ENCODE measurements around the gene WDR4.
A peak's percentile ranks its signal among the peaks of the same experiment; 100 is the strongest.
"Not testable (repeated sequence)": the region's sequence is repeated elsewhere in the genome, so short reads cannot be mapped to it uniquely, and the experiment has no call there.

WDR4 gene

DNA sequence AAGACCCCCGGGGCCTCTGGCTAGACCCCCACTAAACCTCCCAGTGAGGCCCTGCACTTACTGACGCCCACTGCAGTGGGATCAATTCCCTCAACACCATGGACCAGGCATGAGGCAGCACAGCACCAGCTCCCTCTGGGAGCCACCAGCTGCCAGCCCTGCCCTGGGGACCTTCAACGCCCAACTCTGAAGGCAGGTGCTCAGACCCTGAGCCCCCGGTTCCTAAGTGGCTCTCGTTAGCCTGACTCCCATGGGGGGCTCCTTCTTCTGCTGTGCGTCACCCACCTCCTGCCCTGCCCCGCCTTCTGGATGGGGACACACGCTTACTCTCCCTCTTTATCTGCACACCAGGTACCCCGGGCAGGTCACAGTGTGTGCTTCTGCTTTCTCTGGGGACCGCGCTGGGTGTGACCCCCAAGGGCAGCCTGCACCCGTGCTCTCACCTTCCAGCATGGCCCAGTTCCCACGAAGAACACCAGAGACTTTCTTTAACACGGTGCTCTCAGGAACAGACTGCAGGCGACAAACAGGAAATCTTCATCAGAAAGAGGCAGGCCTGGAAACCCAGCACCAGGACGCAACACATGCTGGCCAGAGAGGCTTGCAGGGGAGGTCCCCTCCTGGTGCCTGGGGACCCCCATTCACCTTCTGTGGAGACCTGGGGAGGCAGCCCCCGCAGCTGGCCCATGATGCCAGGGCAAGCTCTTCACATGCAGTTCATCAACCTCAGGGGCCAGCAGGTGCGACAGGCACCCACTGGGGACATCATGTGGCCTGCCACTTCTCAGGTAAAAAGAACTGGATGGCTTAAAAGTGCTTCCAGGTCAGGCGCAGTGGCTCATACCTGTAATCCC lies 27.3 kb downstream of the WDR4 start:
- no peak for DNase-seq

DNA sequence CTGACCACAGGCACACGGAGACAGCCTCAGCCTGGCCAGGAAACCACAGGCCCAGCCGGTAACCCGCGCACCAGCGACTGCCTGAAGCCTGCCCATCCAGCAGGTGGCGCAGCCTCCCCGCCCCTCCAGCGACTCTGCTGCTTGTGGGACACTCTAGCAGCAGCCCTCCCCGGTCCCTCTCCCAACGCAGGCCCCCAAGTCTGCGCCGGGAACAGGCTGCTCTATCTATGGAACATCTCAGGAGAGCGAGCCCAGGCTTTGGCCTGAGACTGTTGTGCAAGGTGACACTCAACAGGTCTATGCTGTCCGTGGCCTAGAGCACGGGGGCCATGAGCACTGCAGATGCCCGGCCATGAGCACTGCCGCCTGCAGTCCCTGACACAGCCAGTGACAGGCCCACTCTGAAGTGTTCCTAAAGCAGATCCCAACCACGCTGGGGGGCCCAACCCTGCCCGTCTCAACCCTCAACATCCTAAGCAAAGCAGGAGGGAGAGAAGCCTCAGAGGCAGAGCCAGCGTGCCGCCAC lies 28.4 kb downstream of the WDR4 start:
- DNase-seq, result no peak

DNA sequence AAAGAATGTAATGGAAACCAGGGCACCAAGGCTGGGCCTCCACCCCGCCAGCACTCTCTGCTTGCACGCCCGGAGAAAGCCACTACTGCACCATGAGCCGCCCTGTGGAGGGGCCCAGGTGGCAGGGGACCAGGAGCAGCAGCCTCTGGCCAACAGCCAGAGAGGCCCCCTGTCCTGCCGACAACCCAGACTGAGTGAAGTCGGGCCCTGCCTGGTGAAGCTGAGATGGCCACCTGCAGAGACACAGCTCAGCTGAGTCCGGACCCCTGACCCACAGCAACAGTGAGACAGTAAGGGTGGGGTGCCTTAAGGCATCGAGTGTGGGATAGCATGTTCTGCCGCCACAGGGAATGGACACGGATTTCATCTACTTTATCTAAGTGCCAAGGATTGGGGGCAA lies 28.9 kb downstream of the WDR4 start:
- no peak for DNase-seq

DNA sequence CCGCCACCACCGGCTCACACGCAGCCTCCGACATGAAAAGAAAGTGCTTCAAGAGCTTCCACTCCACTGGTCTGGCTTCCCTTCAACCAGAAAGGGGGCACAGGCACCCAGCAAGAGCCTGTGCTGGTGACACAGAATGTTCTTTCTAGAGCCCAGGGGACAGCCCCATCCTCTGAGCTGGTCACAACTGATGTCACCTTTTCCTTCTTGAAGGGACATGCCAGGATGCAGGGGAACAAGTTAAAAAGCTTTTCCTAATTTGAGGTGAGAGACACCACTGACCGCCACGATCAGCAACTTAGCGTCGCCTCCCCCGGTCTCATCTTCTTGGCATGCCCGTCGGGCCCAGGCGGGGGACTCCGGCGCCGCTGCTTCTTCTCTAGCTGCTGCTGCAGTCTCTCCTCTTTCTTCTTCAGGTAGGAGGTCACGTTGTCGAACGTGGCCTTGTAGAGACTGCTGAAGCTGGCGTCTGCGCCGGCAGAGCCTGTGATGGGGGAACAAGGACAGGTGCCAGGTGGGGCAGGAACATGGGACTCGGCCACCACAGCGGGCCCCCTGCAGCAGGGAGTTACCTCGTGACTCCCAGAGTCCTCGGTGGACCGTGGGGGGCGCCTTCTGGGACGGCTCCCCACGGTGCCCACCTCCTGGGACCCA lies 29.5 kb downstream of the WDR4 start:
- no peak for DNase-seq

- DNase-seq, result no peak
Measured at GRCh38 chr21:42848932-42849758, 30.2 kb downstream of the WDR4 start.

GRCh38 chr21:42848144-42848931 lies 31.0 kb downstream of the WDR4 start:
- not testable (repeated sequence) for DNase-seq

DNA sequence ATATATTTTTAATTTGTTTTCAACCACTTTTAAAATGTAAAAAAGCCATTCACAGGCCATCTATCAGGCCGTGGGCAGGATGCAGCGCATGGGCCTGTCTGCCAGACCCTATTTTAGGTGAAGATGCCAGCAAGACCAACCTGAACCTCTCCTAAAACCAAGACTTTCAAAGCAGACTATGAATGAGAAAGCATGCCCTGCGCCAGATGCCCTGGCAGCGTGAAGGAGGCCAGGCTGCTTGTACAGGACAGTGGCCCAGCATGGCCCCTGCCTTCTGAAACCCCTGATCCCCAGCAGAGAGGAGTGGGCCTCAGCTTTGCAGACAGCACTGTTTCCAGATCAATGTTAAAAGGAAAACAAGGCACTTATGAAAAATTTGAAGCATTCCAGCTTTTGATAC lies 31.6 kb downstream of the WDR4 start:
- DNase-seq, result no peak

DNA sequence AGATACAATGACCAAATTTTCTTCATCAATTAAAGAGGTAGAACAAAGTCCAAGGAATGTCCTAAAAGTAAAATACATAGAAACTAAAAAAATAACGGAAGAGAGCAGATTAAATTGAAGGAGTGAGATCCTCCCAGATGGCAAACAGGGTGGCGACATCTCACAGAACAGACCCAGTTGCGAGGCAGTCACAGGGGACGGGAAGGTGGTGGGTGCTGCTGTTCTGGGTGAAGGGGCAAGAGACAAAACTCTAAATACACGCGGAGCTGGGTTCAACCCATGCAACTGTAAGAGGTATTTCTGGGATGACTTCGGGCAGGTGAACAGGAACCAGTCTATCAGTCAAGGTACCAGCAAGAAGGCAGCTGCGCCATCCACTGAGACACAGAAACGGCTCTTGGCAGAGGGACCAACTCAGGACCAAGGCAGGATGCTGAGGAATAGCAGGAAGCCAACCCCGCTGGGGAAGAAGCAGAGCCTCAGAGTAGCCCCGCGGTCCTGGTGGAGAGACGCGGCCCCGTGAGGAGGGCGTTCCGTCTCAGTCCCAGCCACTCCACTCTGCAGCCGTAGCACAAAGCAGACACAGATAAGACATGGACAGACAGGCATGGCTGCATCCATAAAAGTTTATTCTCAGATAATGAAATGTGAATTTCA lies 32.2 kb downstream of the WDR4 start:
- DNase-seq, result no peak

- DNase-seq, result peak; percentile 23
Measured at GRCh38 chr21:42846221-42846620, 33.1 kb downstream of the WDR4 start.

DNA sequence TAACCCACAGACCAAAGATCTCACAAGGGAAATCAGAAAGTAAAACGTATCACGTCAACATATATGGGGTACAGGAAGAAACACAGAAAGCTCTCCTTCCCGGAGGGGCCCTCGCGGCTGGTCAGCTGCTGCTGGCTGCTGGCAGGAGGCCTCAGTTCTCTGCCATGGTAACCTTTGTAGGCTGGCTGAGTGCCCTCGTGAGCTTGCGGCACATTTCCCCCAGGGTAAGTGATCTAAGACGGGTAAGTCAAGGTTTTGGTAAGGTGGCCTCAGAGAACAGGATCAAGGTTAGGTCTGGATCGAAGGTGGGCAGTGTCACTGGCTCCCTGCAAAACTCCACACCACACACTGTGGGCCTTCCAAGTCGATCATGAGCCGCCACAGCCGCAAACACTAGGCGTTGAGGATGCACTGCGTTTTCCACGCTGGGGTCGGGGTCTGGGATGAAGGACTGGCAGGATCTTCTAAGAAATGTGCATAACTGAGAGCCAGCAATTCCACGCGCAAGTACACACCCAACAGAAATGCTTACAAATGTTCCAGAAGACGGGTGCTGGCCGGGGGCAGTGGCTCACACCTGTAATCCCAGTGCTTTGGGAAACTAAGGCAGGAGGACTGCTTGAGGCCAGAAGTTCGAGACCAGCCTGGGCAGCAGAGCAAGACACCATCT lies 33.9 kb downstream of the WDR4 start:
- DNase-seq, result peak; percentile 14

DNA sequence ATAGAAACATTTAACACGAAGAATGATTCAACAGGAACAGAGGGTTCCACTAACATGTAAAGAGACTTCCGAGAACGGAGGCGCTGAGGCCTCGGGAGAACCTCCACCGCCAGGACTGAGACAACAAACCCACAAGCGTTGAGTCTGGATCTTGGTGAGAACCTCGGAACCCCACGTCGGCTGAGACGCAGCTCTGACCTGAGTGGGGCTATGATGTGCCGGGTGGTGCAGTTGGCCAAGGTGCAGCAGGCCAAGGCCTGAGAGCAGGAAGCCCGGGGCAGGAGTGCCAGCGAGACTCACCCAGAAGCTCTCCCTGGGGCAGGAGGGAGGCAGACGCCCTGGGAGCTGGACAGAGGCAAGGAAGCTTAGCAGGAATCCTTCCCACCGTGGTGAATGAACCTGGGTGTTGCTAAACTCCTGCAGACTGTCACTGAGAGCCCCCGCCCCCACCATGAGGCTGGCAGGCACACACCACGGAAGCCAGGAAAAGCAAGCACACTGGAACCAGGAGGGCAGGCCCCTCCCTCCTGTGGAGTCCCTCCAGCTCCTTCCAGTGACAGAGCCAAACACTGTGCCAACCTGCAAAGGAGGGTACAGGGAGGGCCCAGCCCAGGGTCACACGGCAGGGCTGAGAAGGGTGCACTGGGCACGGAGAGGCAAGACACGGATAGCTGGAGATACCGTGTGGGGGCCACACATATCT lies 34.8 kb downstream of the WDR4 start:
- no peak for DNase-seq

DNA sequence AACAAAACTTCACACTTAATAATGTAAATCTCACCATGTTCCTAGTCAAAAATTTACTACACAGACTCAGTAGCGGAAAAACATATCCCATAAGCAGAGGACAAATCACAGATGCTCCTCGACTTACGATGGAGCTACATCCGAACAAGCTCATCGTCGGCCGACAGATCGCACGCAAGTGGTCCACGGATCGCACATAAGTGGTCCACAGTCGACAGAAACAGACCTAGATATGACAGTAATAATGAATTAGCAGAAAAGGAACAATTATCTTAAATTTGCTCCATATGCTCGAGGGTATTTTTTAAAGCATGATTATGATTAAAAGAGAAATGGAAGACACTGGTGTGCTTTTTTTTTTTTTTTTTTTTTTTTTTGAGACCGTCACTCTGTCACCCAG lies 36.3 kb downstream of the WDR4 start:
- no peak for DNase-seq

DNA sequence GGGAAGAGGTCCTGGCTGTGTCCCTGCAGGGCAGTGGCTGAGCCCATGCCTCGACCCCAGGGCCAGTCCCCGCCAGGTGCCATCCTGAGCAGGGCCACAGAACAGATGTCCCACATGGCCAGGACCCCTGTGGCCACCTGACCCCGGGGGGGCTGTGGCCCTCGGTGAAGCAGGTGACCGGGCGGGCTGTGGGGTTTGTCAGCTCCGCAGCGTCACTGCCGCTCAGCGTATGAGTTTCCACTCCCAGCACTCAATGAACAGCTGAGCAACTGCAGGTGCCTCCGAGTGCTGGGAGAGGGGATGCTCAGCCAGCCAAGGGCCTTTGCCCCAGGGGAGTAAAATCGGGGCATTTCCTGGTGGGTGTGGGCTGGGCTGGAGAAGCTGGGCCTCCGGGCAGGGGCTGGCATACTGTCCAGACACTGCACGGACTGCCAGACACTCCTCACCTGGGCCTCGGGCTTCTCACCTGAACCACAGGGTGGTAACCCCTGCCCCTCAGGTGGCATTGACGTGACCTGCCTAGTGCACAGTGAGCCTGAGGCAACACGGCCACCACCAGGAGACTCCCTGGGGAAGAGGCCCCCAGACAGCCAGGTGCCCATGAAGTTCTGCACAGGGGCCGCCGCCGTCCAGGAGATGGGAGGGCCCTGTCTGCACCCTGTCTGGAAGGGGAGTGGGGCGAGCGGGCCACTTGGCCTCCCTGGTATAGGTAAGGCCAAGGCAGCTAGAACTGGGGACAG lies 37.3 kb downstream of the WDR4 start:
- DNase-seq, result peak; percentile 21

- DNase-seq, result peak; percentile 18
Measured at GRCh38 chr21:42841156-42841915, 38.0 kb downstream of the WDR4 start.

DNA sequence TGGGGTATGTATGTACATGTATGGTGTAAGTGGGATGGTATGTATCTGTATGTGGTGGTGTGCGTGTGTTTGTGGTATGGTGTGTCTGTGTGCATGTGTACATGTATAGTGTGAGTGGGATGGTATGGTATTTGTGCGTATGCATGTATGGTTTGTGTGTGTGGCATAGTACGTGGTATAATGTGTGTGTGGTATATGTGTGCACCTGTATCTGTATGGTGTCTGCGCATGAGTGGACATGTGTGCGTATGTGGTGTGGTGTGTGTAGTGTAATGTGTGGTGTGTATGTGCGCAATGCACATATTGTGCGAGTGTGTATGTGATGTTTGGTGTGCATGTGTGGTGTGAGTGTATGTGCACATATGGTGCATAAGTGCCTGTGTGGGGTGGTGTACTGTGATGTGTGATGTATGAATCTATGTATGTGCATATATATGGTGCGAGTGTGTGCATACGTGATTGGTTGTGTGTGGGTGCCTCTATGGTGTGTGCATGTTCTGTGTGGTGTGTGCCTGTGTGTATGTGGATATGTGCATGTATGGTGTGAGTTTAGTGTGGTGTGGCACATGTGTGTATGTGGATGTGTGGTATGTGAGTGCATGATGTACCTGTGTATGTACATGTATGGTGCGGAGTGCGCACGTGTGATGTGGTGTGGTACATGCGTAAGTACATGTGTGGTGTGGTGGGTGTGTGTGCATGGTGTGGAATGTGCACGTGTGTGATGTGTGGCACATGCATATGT lies 38.8 kb downstream of the WDR4 start:
- DNase-seq, result peak; percentile 15

DNA sequence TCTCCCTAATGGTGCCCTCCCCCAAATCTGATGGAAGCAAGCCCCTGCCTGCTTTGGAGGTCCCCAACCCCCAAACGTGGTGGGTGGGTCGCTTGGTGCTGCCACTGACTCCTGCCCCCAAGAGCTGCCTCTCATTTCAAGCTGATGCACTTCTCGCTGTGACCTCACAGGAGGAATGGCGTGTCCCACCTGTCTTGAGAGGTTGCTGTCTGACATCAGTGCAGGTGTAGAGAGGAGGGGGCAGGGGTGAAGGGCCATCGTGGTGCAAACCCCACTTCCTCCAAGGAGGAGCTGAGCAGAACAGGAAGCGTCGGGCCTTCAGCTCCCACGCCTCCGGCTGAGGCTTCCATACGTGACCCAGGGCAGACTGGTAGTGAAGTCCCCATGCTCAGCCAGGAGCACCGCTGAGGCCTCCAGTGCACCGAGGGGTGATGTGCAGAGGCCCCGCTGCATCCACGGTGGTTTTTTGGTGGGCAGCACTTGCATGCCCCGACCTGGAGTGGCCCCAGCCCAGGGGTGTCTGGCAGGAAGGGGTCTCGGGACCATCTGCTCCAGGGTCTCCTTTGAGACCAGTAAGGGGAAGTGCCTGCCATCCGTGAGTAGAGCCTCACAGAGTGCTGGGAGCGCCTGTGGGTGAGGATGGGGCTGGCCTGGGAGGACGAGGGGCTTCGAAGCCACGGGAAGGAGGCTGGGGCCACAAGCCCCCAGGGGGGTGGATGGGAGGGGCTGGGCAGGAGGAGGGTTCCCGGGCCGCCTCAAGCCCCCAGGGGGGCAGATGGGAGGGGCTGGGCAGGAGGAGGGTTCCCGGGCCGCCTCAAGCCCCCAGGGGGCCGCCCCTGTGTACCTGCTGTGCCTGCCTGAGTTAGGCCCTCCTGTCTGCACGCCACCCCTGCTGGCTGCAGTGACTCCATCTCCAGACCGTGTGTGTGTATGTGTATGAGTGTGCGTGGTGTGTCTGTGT lies 39.8 kb downstream of the WDR4 start:
- DNase-seq, result peak; percentile 20

DNA sequence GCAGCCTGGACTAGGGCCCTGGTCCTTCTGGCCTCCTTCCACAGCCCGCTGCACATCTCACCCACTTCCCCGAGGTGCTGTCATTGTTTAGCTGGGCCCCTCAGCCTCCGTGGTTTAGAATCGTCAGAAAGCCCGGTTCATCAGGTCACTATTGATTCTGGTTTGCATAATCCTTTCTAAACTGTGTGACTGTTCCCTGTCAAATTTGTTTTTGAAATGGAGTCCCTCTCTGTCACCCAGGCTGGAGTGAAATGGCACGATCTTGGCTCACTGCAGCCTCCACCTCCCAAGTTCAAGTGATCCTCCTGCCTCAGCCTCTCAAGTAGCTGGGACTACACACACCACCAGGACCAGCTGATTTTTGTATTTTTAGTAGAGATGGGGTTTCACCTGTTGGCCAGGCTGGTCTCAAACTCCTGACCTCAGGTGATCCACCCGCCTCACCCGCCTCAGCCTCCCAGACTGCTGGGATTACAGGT lies 41.1 kb downstream of the WDR4 start:
- DNase-seq, result not testable (repeated sequence)
